GM18861 (cell line): ENCODE data around the gene SCPEP1.

Source experiments
- ATAC-seq: cut with Tn5 transposase; IDR thresholded peaks from one replicate; pipeline ENCODE4 v1.9.1; 2021; ENCODE audit not compliant: unreplicated experiment

The SCPEP1 gene

GRCh38 chr17:57037411-57037810 is 59.5 kb downstream of the SCPEP1 start:
- no peak for ATAC-seq

GRCh38 chr17:57038486-57038885 is 60.6 kb downstream of the SCPEP1 start:
- ATAC-seq = no peak

DNA sequence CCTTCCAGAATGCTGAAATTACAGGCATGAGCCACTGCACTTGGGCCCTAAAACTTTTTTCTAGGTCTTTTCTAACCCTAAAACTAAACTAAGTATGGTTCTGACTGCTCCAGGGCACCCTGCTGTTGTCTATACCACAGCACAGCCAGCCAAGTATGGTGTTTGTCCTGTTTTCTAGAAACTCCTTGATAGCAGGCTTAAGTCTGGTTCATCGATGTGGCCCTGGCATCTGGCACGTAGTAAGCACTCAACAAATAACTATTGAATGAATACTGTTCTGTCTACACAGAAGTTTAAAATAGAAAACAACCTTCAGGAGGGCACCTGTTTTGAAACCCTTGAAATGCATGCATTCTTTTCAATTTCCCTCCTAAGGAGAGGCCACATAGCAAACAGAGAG is 62.6 kb downstream of the SCPEP1 start:
- ATAC-seq = no peak

- ATAC-seq = no peak
These were observed 65.3 kb downstream of the SCPEP1 start for GRCh38 chr17:57043276-57043675.

- no peak for ATAC-seq
These were observed 67.3 kb downstream of the SCPEP1 start for GRCh38 chr17:57044976-57045867.

DNA sequence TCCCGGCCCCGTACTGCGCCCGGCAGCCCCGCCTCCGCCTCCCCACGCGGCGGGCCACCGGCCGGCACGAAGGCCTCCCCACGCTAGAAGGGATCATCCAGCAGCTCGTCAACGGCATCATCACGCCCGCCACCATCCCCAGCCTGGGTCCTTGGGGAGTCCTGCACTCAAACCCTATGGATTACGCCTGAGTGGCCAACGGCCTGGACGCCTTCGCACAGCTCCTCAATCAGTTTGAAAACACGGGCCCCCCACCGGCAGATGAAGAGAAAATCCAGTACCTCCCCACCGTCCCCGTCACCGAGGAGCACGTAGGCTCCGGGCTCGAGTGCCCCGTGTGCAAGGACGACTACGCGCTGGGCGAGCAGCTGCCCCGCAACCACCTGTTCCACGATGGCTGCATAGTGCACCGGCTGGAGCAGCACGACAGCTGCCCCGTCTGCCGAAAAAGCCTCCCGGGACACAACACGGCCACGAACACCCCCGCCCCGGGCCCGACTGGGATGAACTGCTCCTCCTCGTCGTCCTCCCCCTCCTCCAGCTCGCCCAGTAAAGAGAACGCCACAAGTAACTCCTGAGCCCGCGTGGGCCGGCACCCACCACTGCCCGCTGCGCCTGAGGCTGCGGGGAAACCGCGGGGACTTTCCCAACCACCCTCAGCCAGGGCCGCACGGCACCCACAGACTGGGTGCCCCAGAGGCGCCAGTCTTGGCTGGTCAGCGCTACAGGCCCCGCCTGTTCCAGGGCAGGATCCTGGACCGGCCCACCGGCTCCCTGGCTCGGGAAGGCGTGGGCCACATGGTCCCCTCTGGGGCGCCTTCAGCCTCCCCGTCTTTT is 68.2 kb downstream of the SCPEP1 start:
- ATAC-seq = no peak

DNA sequence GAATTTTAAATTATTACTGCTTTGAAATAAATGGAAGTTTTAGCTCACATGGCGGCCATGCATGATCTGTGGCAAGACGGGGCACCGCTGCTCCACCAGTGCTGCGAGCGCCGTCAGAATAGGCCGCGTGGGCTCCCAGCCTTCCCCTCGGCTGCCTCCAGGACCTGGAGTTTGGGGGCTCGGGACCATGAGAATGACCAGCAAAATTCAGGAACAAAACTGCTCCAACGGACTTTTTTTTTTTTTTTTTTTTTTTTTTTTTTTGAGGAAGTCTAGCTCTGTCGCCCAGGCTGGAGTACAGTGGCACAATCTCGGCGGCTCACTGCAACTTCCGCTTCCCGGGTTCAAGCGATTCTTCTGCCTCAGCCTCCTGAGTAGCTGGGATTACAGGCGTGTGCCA is 68.8 kb downstream of the SCPEP1 start:
- ATAC-seq = no peak

- no peak for ATAC-seq
These were observed 70.2 kb downstream of the SCPEP1 start for GRCh38 chr17:57048096-57048495.

- no peak for ATAC-seq
These were observed 72.4 kb downstream of the SCPEP1 start for GRCh38 chr17:57050306-57050705.

DNA sequence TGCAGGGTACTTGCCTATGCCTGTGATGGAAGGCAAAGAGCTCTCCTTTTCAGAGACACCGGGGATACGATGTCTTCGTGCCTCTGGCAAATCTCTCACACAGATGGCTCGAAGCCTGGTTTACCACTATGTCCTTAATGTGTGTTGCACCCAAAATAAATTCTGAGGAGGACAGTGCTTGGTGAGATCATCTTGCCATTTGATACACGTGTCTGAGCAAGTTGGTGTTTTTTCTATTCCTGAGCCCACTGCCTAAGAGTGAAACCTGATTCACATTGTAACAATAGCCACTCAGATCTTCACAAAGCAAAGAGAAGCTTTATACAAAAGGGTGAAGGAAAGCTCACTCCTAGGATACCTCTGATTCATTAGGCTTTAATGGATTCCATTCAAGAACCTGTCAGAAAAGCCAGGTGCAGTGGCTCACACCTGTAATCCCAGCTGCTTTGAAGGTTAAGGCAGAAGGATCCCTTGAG is 74.0 kb downstream of the SCPEP1 start:
- ATAC-seq = no peak
